Bronchial epithelial cell (primary cell): ENCODE measurements around the gene CLCN1. TPM values are rescaled to one million over a fixed set of nuclear protein-coding genes. Genes with fewer than 3 reads are reported as not detected.
A peak's percentile ranks its signal among the peaks of the same experiment; 100 is the strongest.

Experiments
- DNase-seq: peaks from one replicate; pipeline ENCODE4 v3.0.0-alpha.2; 2010; ENCODE audit warnings: low read depth
- FAIRE-seq: peaks from 2 replicates; lab custom pipeline; 2011; peaks lifted over from hg19 to GRCh38; lab: Jason Lieb, UNC
- H3K27me3 ChIP-seq: 2 replicates; pipeline ENCODE4 v1.5.1; 2011; ENCODE audit warnings: low read length; ENCODE audit not compliant: control insufficient read depth, insufficient read depth
- H3K36me3 ChIP-seq: 2 replicates; pipeline ENCODE4 v1.5.1; 2011; ENCODE audit warnings: low read length; ENCODE audit not compliant: control insufficient read depth, insufficient read depth
- H3K4me3 ChIP-seq: 2 replicates; pipeline ENCODE4 v1.5.1; 2011; ENCODE audit warnings: mild to moderate bottlenecking, low read depth, low read length, control low read depth
- total RNA-seq: library from RNA; depleted of rRNA; stranded (reverse); fragments of >200 nt; gene quantifications from 2 replicates; pipeline ENCODE4 v1.2.1, GENCODE V29; 2014
- TF ChIP-seq, protein P1 (sequence below): IDR thresholded peaks from 2 replicates; pipeline ENCODE4 v1.5.1; 2011; ENCODE audit warnings: mild to moderate bottlenecking, moderate library complexity, low read length, control low read depth, inconsistent platforms; ENCODE audit not compliant: insufficient read depth, severe bottlenecking

The CLCN1 gene
- total RNA-seq, 1 donor from 2014 or later, result under 0.01 TPM

GRCh38 chr7:143368387-143368786 is 52.5 kb downstream of the CLCN1 start:
- FAIRE-seq (no peak), DNase-seq (no peak)
- TF ChIP-seq, protein P1, sequence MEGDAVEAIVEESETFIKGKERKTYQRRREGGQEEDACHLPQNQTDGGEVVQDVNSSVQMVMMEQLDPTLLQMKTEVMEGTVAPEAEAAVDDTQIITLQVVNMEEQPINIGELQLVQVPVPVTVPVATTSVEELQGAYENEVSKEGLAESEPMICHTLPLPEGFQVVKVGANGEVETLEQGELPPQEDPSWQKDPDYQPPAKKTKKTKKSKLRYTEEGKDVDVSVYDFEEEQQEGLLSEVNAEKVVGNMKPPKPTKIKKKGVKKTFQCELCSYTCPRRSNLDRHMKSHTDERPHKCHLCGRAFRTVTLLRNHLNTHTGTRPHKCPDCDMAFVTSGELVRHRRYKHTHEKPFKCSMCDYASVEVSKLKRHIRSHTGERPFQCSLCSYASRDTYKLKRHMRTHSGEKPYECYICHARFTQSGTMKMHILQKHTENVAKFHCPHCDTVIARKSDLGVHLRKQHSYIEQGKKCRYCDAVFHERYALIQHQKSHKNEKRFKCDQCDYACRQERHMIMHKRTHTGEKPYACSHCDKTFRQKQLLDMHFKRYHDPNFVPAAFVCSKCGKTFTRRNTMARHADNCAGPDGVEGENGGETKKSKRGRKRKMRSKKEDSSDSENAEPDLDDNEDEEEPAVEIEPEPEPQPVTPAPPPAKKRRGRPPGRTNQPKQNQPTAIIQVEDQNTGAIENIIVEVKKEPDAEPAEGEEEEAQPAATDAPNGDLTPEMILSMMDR, result no peak
- Histone ChIP-seq H3K27me3 (peaks cover 5% of the 10 kb centered on the region), H3K4me3 (no peak overlapping the region), H3K36me3 (no peaks in the 10 kb centered on the region)

DNA sequence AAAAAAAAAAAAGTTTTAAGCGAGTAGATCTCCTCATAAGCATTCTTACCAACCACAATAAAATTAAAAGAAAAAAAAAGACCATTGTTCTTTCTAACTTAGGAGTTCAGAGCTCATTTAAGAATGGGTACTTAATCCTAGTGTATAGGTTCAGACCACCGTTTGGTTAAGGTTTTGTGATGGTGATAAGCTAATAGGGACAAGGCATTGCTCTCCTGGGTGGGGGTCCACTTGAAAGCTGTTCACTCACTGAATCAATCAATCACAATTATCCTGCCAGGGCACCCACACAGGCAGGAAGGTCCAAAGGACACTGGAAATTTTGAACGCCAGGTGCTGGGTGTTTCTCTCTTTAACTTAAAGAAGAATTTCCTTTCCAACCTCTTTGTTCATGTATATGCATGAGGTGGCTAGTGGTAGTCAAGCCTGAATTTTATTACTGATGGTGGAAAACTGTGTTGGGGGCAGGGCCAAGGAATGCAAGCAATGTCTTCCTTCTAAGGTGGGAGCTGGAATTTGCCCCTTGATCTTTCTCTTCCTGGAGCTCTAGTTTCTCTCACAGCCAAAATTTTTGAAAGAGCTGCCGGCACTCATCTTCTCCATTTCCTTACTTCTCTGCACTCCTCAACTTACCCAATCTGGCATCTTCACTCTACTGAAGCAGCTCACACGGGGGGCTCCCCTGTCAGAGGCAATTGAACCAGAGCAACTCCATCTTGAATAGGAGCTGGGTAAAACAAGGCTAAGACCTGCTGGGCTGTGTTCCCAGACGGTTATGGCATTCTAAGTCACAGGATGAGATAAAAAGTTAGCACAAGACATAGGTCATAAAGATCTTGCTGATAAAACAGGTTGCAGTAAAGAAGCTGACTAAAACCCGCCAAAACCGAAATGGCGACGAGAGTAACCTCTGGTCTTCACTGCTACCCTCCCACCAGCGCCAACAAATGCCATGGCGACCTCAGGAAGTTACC is 54.1 kb downstream of the CLCN1 start:
- Histone ChIP-seq H3K27me3 (no peaks in the 10 kb centered on the region), H3K36me3 (no peaks in the 10 kb centered on the region), H3K4me3 (no peak overlapping the region)
- DNase-seq (no peak), FAIRE-seq (no peak)
- TF ChIP-seq, protein P1, result no peak

GRCh38 chr7:143372070-143372469 is 56.2 kb downstream of the CLCN1 start:
- peak; percentile 93 for DNase-seq
- Histone ChIP-seq H3K4me3 (no peak overlapping the region), H3K36me3 (no peaks in the 10 kb centered on the region), H3K27me3 (no peaks in the 10 kb centered on the region)
- TF ChIP-seq, protein P1, result peak; percentile 53
- no peak for FAIRE-seq

GRCh38 chr7:143373255-143373794 is 57.4 kb downstream of the CLCN1 start:
- H3K27me3 ChIP-seq, result no peaks in the 10 kb centered on the region
- TF ChIP-seq, protein P1, result no peak
- H3K4me3 ChIP-seq, result no peak overlapping the region
- FAIRE-seq, result no peak
- no peak for DNase-seq
- no peaks in the 10 kb centered on the region for H3K36me3 ChIP-seq

DNA sequence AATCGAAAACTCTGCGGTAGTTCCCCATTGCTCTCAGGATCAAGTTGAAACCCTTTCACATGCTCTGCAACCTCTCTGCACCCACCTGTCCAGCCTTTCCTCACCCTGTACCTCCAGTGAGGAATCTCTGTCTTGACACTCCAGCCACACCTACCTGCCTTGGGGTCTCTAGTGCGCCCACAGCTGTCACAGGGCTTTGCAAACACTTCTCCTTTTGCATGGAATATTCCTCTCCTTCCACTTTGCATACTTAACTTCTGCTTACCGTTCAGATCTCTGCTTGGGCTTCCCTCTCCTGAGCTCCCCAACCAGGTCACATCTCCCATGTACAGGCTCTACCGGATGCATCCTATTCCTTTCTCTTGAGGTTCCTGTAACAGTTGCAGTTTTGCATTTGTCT is 58.6 kb downstream of the CLCN1 start:
- Histone ChIP-seq H3K4me3 (no peak overlapping the region), H3K36me3 (no peaks in the 10 kb centered on the region), H3K27me3 (no peaks in the 10 kb centered on the region)
- no peak for DNase-seq
- TF ChIP-seq, protein P1, result no peak
- FAIRE-seq, result no peak
